DOHH2 (cell line): ENCODE data around the gene MGRN1.

Experiments
- H3F3A ChIP-seq: fragments of 200-600 bp; sonication (generic), shearing (Covaris generic); 2 replicates; pipeline ENCODE4 v1.6.0; 2016; ENCODE audit warnings: antibody characterized with exemption, mild to moderate bottlenecking; ENCODE audit not compliant: control insufficient read depth, insufficient read depth
- H3K27ac ChIP-seq: fragments of 200-600 bp; sonication (generic); 2 replicates; pipeline ENCODE4 v1.5.1; 2014; ENCODE audit warnings: low read depth, mild to moderate bottlenecking, low read length, moderate library complexity
- H3K27me3 ChIP-seq: fragments of 200-600 bp; sonication (generic); 2 replicates; pipeline ENCODE4 v1.6.1; 2014; ENCODE audit warnings: mild to moderate bottlenecking, low read length, mixed read lengths; ENCODE audit not compliant: control insufficient read depth
- H3K36me3 ChIP-seq: fragments of 200-600 bp; sonication (generic); 2 replicates; pipeline ENCODE4 v1.6.1; 2014; ENCODE audit warnings: mild to moderate bottlenecking, low read length, moderate library complexity, mixed read lengths; ENCODE audit not compliant: control insufficient read depth
- H3K4me1 ChIP-seq: fragments of 200-600 bp; sonication (generic); 2 replicates; pipeline ENCODE4 v1.6.1; 2014; ENCODE audit warnings: mild to moderate bottlenecking, low read length, mixed read lengths; ENCODE audit not compliant: control insufficient read depth
- H3K4me2 ChIP-seq: fragments of 200-600 bp; sonication (generic); 2 replicates; pipeline ENCODE4 v1.6.0; 2014; ENCODE audit warnings: mild to moderate bottlenecking, low read length, moderate library complexity
- H3K4me3 ChIP-seq: fragments of 200-600 bp; sonication (generic); 2 replicates; pipeline ENCODE4 v1.5.1; 2014; ENCODE audit warnings: mild to moderate bottlenecking, low read length, mixed read lengths
- H3K79me2 ChIP-seq: fragments of 200-600 bp; sonication (generic); 2 replicates; pipeline ENCODE4 v1.6.1; 2014; ENCODE audit warnings: mild to moderate bottlenecking, low read length, mixed read lengths; ENCODE audit not compliant: control insufficient read depth
- H3K9me2 ChIP-seq: fragments of 200-600 bp; sonication (generic); replicated peaks from 2 replicates; pipeline ENCODE4 v1.6.1; 2014; ENCODE audit warnings: mild to moderate bottlenecking, low read length, mixed read lengths; ENCODE audit not compliant: control insufficient read depth
- H3K9me3 ChIP-seq: fragments of 200-600 bp; sonication (generic); 2 replicates; pipeline ENCODE4 v1.6.1; 2014; ENCODE audit warnings: antibody characterized with exemption, low read length, mixed read lengths; ENCODE audit not compliant: control insufficient read depth, insufficient read depth
- H4K20me1 ChIP-seq: fragments of 200-600 bp; sonication (generic); 2 replicates; pipeline ENCODE4 v1.6.0; 2014; ENCODE audit warnings: low read depth, mild to moderate bottlenecking, antibody characterized with exemption, low read length, moderate library complexity; ENCODE audit not compliant: control insufficient read depth, insufficient read depth
- EZH2phosphoT487 ChIP-seq: fragments of 200-600 bp; sonication (generic); IDR thresholded peaks from 2 replicates; pipeline ENCODE4 v1.6.1; 2017; ENCODE audit warnings: borderline replicate concordance, mild to moderate bottlenecking, antibody characterized with exemption, low read length, moderate library complexity, mixed read lengths
- TF ChIP-seq, protein P1 (sequence below): fragments of 200-600 bp; sonication (generic); IDR thresholded peaks from one replicate; pipeline ENCODE4 v1.5.1; 2014; ENCODE audit warnings: antibody characterized with exemption, mild to moderate bottlenecking, low read depth, low read length; ENCODE audit not compliant: poor library complexity, severe bottlenecking

MGRN1 gene

DNA sequence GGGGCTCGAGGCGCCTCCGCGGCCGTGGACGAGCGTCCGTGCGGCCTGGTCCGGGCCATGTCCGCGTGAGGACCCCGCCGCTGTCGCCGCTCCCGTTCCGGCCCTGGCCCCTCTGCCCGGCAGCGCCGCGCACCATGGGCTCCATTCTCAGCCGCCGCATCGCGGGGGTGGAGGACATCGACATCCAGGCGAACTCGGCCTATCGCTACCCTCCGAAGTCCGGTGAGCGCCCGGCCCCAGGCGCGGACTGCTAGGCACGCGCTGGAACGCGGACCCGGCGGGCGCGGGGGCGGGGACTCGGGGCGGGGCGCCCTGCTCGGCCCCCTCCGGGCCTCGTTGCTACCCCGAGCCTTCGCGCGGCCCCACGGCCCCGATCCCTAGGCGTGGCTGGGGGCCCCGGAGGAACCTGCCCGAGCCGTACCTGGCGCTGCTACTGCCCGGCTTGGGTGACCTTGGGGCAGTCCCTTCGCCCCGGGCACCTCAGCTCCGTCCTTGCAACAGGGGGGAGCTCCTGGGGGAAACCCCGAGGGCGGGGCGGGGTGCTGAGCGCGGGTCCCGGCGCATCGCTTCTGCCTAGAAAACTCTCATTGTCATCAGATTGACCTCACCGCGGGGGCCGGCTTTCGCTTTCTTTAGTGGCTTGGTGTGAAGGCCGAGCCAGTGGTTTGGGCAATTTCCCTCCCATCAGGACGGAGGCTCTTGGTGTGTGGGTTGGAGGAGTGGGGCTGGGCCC is 367 bp downstream of the MGRN1 start:
- Histone ChIP-seq H3K9me3 (no peaks in the 10 kb centered on the region), H3K4me3 (peak overlapping the region; percentile 90), H3K9me2 (no peaks in the 10 kb centered on the region), H3K4me1 (peaks cover 22% of the 10 kb centered on the region), H3K79me2 (peaks cover 48% of the 10 kb centered on the region), H3K27me3 (no peaks in the 10 kb centered on the region), H3F3A (no peaks in the 10 kb centered on the region), H3K27ac (no peak overlapping the region), H3K36me3 (peaks cover 7% of the 10 kb centered on the region), H3K4me2 (peak overlapping the region; percentile 92), H4K20me1 (peaks cover 17% of the 10 kb centered on the region; the same call in 1 of the 2 replicates)
- TF ChIP-seq, protein P1, sequence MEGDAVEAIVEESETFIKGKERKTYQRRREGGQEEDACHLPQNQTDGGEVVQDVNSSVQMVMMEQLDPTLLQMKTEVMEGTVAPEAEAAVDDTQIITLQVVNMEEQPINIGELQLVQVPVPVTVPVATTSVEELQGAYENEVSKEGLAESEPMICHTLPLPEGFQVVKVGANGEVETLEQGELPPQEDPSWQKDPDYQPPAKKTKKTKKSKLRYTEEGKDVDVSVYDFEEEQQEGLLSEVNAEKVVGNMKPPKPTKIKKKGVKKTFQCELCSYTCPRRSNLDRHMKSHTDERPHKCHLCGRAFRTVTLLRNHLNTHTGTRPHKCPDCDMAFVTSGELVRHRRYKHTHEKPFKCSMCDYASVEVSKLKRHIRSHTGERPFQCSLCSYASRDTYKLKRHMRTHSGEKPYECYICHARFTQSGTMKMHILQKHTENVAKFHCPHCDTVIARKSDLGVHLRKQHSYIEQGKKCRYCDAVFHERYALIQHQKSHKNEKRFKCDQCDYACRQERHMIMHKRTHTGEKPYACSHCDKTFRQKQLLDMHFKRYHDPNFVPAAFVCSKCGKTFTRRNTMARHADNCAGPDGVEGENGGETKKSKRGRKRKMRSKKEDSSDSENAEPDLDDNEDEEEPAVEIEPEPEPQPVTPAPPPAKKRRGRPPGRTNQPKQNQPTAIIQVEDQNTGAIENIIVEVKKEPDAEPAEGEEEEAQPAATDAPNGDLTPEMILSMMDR = no peak
- no peak for TF ChIP-seq EZH2phosphoT487

DNA sequence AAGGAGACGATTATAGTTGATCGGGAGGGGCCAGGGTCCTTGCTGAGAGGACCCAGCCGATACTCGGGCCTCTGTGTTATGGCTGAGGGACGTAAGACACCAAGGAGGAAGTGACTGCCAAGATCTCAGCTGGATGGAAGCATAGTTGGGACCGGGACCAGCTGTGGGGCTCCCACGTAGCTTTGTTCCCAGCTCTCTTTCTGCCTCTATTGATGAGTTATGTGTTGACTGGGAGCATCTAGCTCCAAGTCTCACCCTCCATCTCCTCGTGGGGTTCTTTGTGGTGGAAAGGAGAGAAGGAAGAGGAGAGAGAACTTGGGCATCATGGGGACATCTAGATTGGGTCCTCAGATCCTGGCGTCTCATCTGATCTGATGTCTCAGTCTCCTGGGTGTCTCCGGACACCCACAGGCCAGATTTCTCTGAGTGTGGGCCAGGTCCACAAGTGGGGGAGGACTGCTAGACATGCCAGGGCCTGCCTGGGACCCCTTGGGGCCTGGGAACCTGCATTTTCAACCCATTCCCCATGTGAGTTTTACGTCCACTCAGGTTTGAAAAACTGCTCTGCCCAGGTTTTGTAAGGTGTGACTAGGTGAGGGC is 1.0 kb downstream of the MGRN1 start:
- Histone ChIP-seq H3K4me3 (peak overlapping the region; percentile 90), H3K4me1 (peaks cover 22% of the 10 kb centered on the region), H3K9me2 (no peaks in the 10 kb centered on the region), H3K79me2 (peaks cover 54% of the 10 kb centered on the region), H3K27me3 (no peaks in the 10 kb centered on the region), H3K36me3 (peaks cover 7% of the 10 kb centered on the region), H4K20me1 (peaks cover 17% of the 10 kb centered on the region; the same call in 1 of the 2 replicates), H3K9me3 (no peaks in the 10 kb centered on the region), H3F3A (no peaks in the 10 kb centered on the region), H3K27ac (no peak overlapping the region), H3K4me2 (peak overlapping the region; percentile 92)
- no peak for TF ChIP-seq EZH2phosphoT487
- TF ChIP-seq, protein P1 = no peak

DNA sequence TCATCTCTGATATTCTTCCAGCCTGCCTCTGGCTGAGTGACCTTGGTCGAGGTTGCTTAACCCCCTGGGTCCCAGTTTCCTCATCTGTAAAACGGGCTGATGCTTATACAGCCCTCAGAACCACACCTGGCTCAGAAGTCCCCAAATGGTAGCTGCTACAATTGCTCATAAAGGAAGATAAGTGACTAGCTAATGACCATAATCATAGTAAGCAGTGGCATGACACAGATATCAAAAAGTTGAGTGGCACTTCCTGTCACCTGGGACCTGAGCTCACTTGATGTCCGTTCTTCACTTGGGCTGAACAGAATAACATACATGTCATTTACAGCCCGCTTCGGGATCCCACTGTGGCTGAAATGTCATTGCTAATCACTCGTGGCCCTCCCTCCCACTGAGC is 1.8 kb downstream of the MGRN1 start:
- H4K20me1 ChIP-seq = peaks cover 17% of the 10 kb centered on the region; the same call in 1 of the 2 replicates
- no peaks in the 10 kb centered on the region for H3F3A ChIP-seq
- TF ChIP-seq EZH2phosphoT487 = no peak
- TF ChIP-seq, protein P1 = no peak
- no peaks in the 10 kb centered on the region; the same call in 1 of the 2 replicates for H3K9me3 ChIP-seq
- H3K4me2 ChIP-seq = peak overlapping the region; percentile 92
- no peaks in the 10 kb centered on the region for H3K9me2 ChIP-seq
- no peak overlapping the region for H3K27ac ChIP-seq
- no peaks in the 10 kb centered on the region for H3K27me3 ChIP-seq
- H3K79me2 ChIP-seq = peaks cover 62% of the 10 kb centered on the region
- peak overlapping the region; percentile 90 for H3K4me3 ChIP-seq
- H3K36me3 ChIP-seq = peaks cover 11% of the 10 kb centered on the region
- peaks cover 22% of the 10 kb centered on the region for H3K4me1 ChIP-seq
